Kidney (tissue), 14 donors: ENCODE data around the gene BAD. TPM values are rescaled to one million over a fixed set of nuclear protein-coding genes. Genes with fewer than 3 reads are reported as not detected.

Source experiments
- DNase-seq, 5 donors: peaks; one replicate each; pipeline ENCODE4 v3.0.0-alpha.2; 2013 to 2020
- FAIRE-seq: peaks from 2 replicates; lab custom pipeline; 2012; peaks lifted over from hg19 to GRCh38; lab: Jason Lieb, UNC
- H3K27ac ChIP-seq, 2 donors: one replicate each; pipeline ENCODE4 v1.7.0; 2013; ENCODE audit warnings: low read depth in 2 of 2, low read length in 2 of 2, inconsistent platforms in 1 of 2
- H3K27me3 ChIP-seq: one replicate; pipeline ENCODE4 v1.7.1; 2013; ENCODE audit warnings: low read length, inconsistent platforms; ENCODE audit not compliant: control insufficient read depth, insufficient read depth
- H3K36me3 ChIP-seq, 3 donors: one replicate each; pipeline versions ENCODE4 v1.7.0 to v1.7.1; 2013; ENCODE audit warnings: low read length in 3 of 3, control low read depth in 1 of 3, inconsistent platforms in 1 of 3; ENCODE audit not compliant: insufficient read depth in 3 of 3, control insufficient read depth in 2 of 3
- H3K4me1 ChIP-seq, 3 donors: one replicate each; pipeline versions ENCODE4 v1.7.0 to v1.7.1; 2013; ENCODE audit warnings: low read length in 3 of 3, inconsistent platforms in 1 of 3, low read depth in 1 of 3; ENCODE audit not compliant: control insufficient read depth in 2 of 3, insufficient read depth in 2 of 3
- H3K4me3 ChIP-seq, 3 donors: one replicate each; pipeline versions ENCODE4 v1.7.0 to v1.8.1; 2013; ENCODE audit warnings: low read length in 3 of 3, control low read depth in 1 of 3, inconsistent platforms in 1 of 3
- H3K9ac ChIP-seq, 3 donors: one replicate each; pipeline versions ENCODE4 v1.7.0 to v1.7.1; 2013; ENCODE audit warnings: low read length in 3 of 3, control low read depth in 1 of 3, inconsistent platforms in 1 of 3
- H3K9me3 ChIP-seq, 3 donors: one replicate each; pipeline versions ENCODE4 v1.7.0 to v1.7.1; 2013; ENCODE audit warnings: low read length in 3 of 3, control low read depth in 1 of 3, inconsistent platforms in 1 of 3; ENCODE audit not compliant: control insufficient read depth in 2 of 3, insufficient read depth in 1 of 3
- CTCF ChIP-seq: IDR thresholded peaks from 3 replicates; pipeline ENCODE4 v1.5.1; 2012; ENCODE audit warnings: mild to moderate bottlenecking, moderate library complexity, borderline replicate concordance; ENCODE audit not compliant: insufficient read depth; ENCODE audit errors: extremely low read depth
- intact Hi-C: fragments of 100-400 bp; cut with DNase I; formaldehyde crosslinking; loops from one replicate; pipeline ENCODE4 v1.11.1; 2022
- polyA plus RNA-seq: library from polyadenylated mRNA; stranded (reverse); fragments of 350-450 nt; fragmentation: Illumina TruSeq; extraction: RNeasy Lipid Tissue Mini Kit (QIAGEN cat#74804); gene quantifications from one replicate; pipeline ENCODE4 v1.2.3, GENCODE V29; 2014; ENCODE audit warnings: low read depth, low replicate concordance; ENCODE audit not compliant: insufficient read depth
- total RNA-seq: library from RNA; stranded (reverse); fragmentation: NEBNext Ultra II Directional; extraction: Animal tissue kit (Norgen Biotek cat#: 25700); gene quantifications from one replicate; pipeline ENCODE4 v1.2.1, GENCODE V29; 2021
- donor health status: control.
- donor health status: control.
- donor health status: control.
- donor health status: control.
- donor health status: control.
- donor health status: DM: yes; HTN: yes; CAD: no.
- donor health status: Normal renal cell carcinoma (clear cell type).

Gene BAD
- total and polyA plus RNA-seq, 2 donors from 2014 or later = 59.8 to 157 TPM

DNA sequence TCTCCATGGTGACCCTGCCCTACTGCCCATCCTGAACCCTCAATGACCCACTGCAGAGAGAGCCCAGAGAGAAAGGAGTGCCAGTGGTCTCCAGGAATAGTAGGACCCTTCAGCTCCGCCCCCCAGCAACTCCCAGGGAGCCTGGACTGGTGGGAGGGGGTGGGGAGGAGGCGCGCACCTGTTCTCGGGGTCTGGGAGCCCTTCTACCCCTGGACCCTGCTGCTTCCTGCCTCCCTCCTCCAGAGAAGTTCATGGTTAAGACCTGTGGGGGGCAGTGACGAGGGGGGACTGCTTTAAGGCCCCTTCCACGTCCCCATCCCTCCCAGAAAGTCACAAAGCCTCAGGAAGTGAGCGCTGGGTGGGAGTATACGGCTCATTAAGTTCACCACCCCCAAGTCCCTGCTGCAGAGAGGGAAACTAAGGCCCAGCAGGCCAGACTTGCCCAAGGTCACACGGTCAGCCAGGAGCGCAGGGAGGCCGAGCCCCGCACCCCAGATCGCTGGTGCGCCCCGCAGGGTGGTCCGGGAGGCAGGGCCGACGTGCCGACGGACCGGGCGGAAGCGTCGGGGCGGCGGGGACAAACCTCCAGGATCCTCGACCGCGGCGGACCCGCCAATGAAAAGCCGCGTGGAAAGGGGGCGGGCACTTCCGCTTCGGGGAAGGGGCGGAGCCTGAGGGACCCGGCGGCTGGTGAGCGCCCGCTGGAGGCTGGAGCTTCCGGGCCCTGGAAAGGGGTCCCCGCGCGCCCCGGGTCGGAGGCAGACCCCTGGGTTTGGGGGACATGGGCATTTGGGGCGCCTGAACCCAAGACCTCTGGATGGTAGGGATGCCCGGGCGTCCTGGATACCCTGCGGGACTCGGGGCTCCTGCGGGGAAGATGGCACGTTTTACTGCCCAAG, 58.6 kb downstream of the BAD start, which contains the start of the genes NUDT22 and TRPT1:
NUDT22 (plus strand) TSS at position 667 of the 899 bp plus-strand sequence. CDS start 379 bp downstream, outside the sequence.
TRPT1 (minus strand) TSS at position 579 of the 899 bp plus-strand sequence; CDS start at position 253, 326 bp downstream.
- Histone ChIP-seq H3K36me3 (no peaks in the 10 kb centered on the region), H3K9me3 (no peaks in the 10 kb centered on the region), H3K9ac (peak within 1 kb of the TSS; percentile 55 to 98 (median 96)), H3K4me1 (peaks cover 0 to 28% (median 21%) of the 10 kb centered on the region in 3 donors), H3K27me3 (no peaks in the 10 kb centered on the region), H3K4me3 (peak within 1 kb of the TSS; percentile 74 to 91 (median 86)), H3K27ac (peak within 1 kb of the TSS; percentile 97)
- DNase-seq = peak; percentile 94 to 97 (median 95)
- no peak for TF ChIP-seq CTCF
- no peak for FAIRE-seq
- intact Hi-C loops = no loop called here

DNA sequence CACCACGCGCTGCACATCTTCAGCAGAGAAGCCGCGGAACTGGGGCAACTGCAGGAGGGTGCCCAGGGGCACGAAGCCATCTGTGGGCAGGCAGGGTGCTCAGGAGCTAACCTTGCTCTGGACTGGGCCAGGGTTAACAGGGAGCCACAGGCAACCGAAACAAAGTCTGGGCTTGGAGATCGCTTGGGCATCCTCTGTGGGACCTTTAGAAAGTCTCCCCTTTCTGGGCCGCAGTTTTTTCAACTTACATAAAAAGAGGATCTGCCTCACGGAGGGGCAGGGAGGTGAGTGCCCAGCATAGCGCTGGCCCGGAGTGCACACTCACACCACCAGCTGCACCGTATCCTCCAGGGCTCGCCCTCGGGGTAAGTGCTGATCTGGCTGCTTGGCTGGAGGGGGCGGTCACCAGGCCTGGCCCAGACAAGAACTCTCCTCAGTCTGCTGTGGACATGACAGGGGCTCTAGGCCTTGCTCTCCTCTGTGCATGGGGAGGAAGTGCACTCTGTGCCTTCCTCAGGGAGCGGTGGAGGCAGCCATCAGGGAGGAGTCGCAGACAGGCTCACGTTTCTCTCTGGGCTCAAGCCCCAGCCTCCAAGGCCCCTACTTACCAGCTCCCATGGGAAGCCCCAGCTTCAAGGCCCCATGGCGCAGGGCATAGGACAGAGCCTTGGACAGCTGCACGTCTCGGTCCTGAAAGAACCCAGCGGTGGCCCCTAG, 59.4 kb downstream of the BAD start:
- intact Hi-C loops = no loop called here
- DNase-seq = peak in 2 of 5 donors; percentile 60 to 78
- H3K4me3 ChIP-seq = peak overlapping the region; percentile 74 to 91 (median 83)
- H3K27ac ChIP-seq = peak overlapping the region; percentile 42 to 97
- no peak for FAIRE-seq
- H3K9ac ChIP-seq = peak overlapping the region in 2 of 3 donors; percentile 75 to 96
- no peak for TF ChIP-seq CTCF
- no peaks in the 10 kb centered on the region for H3K27me3 ChIP-seq
- peaks cover 0 to 28% (median 21%) of the 10 kb centered on the region in 3 donors for H3K4me1 ChIP-seq
- H3K9me3 ChIP-seq = no peaks in the 10 kb centered on the region
- H3K36me3 ChIP-seq = no peaks in the 10 kb centered on the region

DNA sequence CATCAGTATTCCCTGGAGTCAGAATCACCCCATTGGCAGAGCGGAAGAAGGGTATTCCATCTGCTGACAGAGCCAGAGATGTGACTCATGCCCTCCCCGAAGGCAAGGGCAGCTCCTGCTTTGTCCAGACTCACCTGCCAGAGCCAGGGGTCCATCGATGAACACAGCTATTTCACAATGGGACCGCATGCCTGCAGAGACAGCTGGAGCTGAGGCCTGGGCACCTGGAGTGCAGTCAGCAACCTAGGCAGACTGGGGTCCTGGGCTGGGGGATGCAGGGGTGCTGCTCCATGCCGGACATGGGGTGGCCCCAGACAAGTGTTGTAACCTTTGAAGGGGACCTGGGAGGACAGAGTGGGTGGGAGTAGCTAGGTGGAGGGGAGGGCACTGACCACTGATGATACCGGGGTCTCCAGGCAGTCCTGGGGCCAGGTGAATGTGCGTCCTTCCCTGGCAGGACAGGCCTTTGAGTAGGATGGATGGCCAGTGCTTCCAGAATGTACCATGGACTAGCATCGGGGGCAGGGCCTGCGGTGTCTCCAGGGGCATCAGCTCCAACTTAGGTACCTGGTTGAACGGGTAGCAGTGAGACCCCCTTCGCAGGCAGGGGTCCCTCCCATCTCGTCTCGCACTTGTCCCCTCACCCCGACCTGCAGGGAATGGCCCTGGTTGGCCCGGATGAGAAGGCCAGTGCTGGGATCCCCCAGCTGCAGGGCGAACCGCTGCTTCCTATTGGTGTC, 60.1 kb downstream of the BAD start:
- peak overlapping the region in 1 of 3 donors; percentile 91 for H3K4me3 ChIP-seq
- H3K9ac ChIP-seq = no peak overlapping the region
- peak in 2 of 5 donors; percentile 56 to 80 for DNase-seq
- no peaks in the 10 kb centered on the region for H3K9me3 ChIP-seq
- TF ChIP-seq CTCF = no peak
- intact Hi-C loops = no loop called here
- no peaks in the 10 kb centered on the region for H3K36me3 ChIP-seq
- H3K27ac ChIP-seq = no peak overlapping the region
- H3K4me1 ChIP-seq = peaks cover 0 to 23% (median 16%) of the 10 kb centered on the region in 3 donors
- FAIRE-seq = no peak
- no peaks in the 10 kb centered on the region for H3K27me3 ChIP-seq
